Stimulated activated CD8-positive, alpha-beta memory T cell treated with anti-CD3 and anti-CD28 coated beads, Interleukin-15, amount 100 ng/mL, for 1 hour (primary cell): ENCODE results near the gene RPL11.
"Not testable (repeated sequence)": the region's sequence is repeated elsewhere in the genome, so short reads cannot be mapped to it uniquely, and the experiment has no call there.

ENCODE experiments used
- DNase-seq: peaks from one replicate; pipeline ENCODE4 v3.0.0-alpha.2; 2020; ENCODE audit warnings: low read depth

RPL11 gene

GRCh38 chr1:23732363-23733224, 41.0 kb downstream of the RPL11 start:
- no peak for DNase-seq

GRCh38 chr1:23733281-23733680, 41.7 kb downstream of the RPL11 start:
- DNase-seq = not testable (repeated sequence)

- DNase-seq = no peak
Measured at GRCh38 chr1:23736437-23737134, 45.0 kb downstream of the RPL11 start.

GRCh38 chr1:23741609-23742008, 50.0 kb downstream of the RPL11 start:
- DNase-seq = no peak

- DNase-seq = no peak
Measured at GRCh38 chr1:23742670-23743286, 51.2 kb downstream of the RPL11 start.

GRCh38 chr1:23743287-23744152, 51.9 kb downstream of the RPL11 start, which contains the start of gene ELOA:
Gene ELOA (plus strand): TSS chr1:23743471. CDS start chr1:23743504, 33 bp downstream.
- peak; percentile 56 for DNase-seq

GRCh38 chr1:23745515-23745914, 53.9 kb downstream of the RPL11 start:
- DNase-seq = no peak
